ENCODE results near the gene SV2A. TPM values are rescaled to one million over a fixed set of nuclear protein-coding genes. Genes with fewer than 3 reads are reported as not detected.

Gene SV2A
- total and polyA plus RNA-seq, 2 donors (not counting 1 experiment from before 2014, with no cell fraction given) = 0.07 to 0.24 TPM

DNA sequence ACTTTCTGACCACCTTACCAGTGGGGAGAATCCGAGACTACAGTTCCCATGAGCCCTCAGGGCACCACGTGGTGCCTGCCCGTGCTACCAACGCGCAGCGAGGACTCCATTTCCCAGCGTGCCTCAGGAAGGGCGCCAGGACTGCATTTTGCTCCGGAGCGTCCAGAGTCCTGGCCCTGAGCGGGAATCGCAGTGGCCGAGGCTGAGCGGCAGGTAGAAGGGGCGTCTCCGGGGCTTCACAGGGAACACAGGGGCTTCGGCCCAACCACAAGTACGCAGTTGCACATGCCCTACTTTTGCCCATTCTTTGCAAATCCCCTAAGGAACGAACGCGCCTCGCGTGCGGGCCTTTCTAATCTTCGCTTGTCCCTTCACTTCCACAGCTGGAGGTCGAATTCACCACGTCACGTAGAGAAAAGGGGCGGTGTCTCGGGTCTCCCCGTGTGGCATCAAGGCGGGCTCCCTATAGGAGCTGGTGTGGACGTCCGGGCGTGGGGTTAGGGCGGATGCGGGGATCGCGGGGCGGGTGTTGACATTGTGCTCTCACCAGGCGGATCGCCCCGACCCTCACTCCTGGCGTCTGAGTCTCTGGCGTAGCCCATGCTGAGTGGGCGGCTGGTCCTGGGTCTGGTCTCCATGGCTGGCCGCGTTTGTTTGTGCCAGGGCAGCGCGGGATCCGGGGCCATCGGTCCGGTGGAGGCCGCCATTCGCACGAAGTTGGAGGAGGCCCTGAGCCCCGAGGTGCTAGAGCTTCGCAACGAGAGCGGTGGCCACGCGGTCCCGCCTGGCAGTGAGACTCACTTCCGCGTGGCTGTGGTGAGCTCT is 18.0 kb downstream of the SV2A start, which contains the start of gene BOLA1:
Gene BOLA1, plus strand, starts transcription at position 109 of the 825 bp plus-strand sequence. Its CDS starts 492 bp downstream, at position 601.
- 14% methylated on average over 65 of the region's 65 CpGs for WGBS (ENCODE audit: insufficient coverage)
- H3K4me1 Mint-ChIP-seq = peaks cover 15% of the 10 kb centered on the region
- Histone ChIP-seq H3K79me2 (ENCODE audit: control insufficient read depth, insufficient read depth, low read length) (peaks cover 7% of the 10 kb centered on the region), H3K9me3 (ENCODE audit: control extremely low read depth in 1 of 3, control insufficient read depth in 2 of 3, insufficient read depth in 1 of 3, low read length in 2 of 3) (peaks cover 0 to 8% (median 0%) of the 10 kb centered on the region in 3 donors), H3K4me1 (ENCODE audit: control insufficient read depth in 2 of 2, insufficient read depth in 2 of 2, low read length in 2 of 2) (peaks cover 9 to 12% of the 10 kb centered on the region in 2 donors), H3K4me3 (ENCODE audit: control extremely low read depth in 1 of 5, extremely low read depth in 1 of 5, insufficient read depth in 1 of 5, low read depth in 2 of 5, low read length in 4 of 5) (peak within 1 kb of the TSS; percentile 46 to 97 (median 80)), H3K36me3 (replicated peaks in 1 of 2; ENCODE audit: control extremely low read depth in 1 of 2, control insufficient read depth in 1 of 2, extremely low read depth in 1 of 2, insufficient read depth in 2 of 2, low read length in 1 of 2) (no peaks in the 10 kb centered on the region), H2AFZ (ENCODE audit: insufficient read depth, low read depth, low read length, poor library complexity, severe bottlenecking) (peak within 1 kb of the TSS; percentile 100), H3K27ac (ENCODE audit: low read length in 2 of 2) (peak within 1 kb of the TSS; percentile 49 to 67), H4K20me1 (ENCODE audit: control insufficient read depth, insufficient read depth, low read length, poor library complexity, severe bottlenecking) (no peaks in the 10 kb centered on the region), H3K9ac (ENCODE audit: low read length) (peak within 1 kb of the TSS; percentile 85), H3K27me3 (replicated peaks in 1 of 4; ENCODE audit: control extremely low read depth in 1 of 4, control insufficient read depth in 3 of 4, insufficient read depth in 4 of 4, low read length in 3 of 4) (no peaks in the 10 kb centered on the region), H3K4me2 (replicated peaks; ENCODE audit: low read depth, low read length, poor library complexity, severe bottlenecking) (peak within 1 kb of the TSS; percentile 95)
- TF ChIP-seq, protein P1, sequence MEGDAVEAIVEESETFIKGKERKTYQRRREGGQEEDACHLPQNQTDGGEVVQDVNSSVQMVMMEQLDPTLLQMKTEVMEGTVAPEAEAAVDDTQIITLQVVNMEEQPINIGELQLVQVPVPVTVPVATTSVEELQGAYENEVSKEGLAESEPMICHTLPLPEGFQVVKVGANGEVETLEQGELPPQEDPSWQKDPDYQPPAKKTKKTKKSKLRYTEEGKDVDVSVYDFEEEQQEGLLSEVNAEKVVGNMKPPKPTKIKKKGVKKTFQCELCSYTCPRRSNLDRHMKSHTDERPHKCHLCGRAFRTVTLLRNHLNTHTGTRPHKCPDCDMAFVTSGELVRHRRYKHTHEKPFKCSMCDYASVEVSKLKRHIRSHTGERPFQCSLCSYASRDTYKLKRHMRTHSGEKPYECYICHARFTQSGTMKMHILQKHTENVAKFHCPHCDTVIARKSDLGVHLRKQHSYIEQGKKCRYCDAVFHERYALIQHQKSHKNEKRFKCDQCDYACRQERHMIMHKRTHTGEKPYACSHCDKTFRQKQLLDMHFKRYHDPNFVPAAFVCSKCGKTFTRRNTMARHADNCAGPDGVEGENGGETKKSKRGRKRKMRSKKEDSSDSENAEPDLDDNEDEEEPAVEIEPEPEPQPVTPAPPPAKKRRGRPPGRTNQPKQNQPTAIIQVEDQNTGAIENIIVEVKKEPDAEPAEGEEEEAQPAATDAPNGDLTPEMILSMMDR (IDR thresholded peaks at IDR 0.05) = no peak
- TF ChIP-seq EZH2 (IDR thresholded peaks at IDR 0.05; ENCODE audit: borderline replicate concordance, insufficient read depth, low read depth, low read length, poor library complexity, severe bottlenecking) = no peak
- peak within 1 kb of the TSS; percentile 95 for H3K27ac Mint-ChIP-seq
- ChIA-PET POLR2A (interaction anchor here (0.6 to 2.4 kb wide), 2 partner anchors 12 to 159 kb away, joined by 5 to 25 read pairs; a partner anchor contains a TSS), CTCF (no interaction called here)
- H3K4me3 Mint-ChIP-seq = peak within 1 kb of the TSS; percentile 92
- no peaks in the 10 kb centered on the region for H3K27me3 Mint-ChIP-seq
- DNase-seq (peak; percentile 87), ATAC-seq (ENCODE audit: low read depth) (peak; percentile 99)
- intact Hi-C loops (cut with micrococcal nuclease) = loop anchor here (1.0 to 5.0 kb wide), 4 partner anchors 11 to 153 kb away; partner anchors contain the start of gene SF3B4
- no peaks in the 10 kb centered on the region for H3K9me3 Mint-ChIP-seq (ENCODE audit: insufficient read depth)

- WGBS (ENCODE audit: insufficient coverage) = 95% methylated on average over 4 of the region's 4 CpGs
- peaks cover 7% of the 10 kb centered on the region for H3K79me2 ChIP-seq (ENCODE audit: control insufficient read depth, insufficient read depth, low read length)
- H3K9me3 Mint-ChIP-seq (ENCODE audit: insufficient read depth) = no peaks in the 10 kb centered on the region
These were observed 21.1 kb downstream of the SV2A start for GRCh38 chr1:149896575-149896974.

More at GRCh38 chr1:149896575-149896974, 21.1 kb downstream of the SV2A start:
- H3K4me2 ChIP-seq (replicated peaks; ENCODE audit: low read depth, low read length, poor library complexity, severe bottlenecking) = no peak overlapping the region
- POLR2A ChIA-PET = no interaction called here
- no peak for TF ChIP-seq EZH2 (IDR thresholded peaks at IDR 0.05; ENCODE audit: borderline replicate concordance, insufficient read depth, low read depth, low read length, poor library complexity, severe bottlenecking)
- no peak overlapping the region for H3K27ac ChIP-seq (ENCODE audit: low read length in 2 of 2)
- H3K4me3 Mint-ChIP-seq = no peak overlapping the region
- H4K20me1 ChIP-seq (ENCODE audit: control insufficient read depth, insufficient read depth, low read length, poor library complexity, severe bottlenecking) = no peaks in the 10 kb centered on the region
- no peak overlapping the region for H2AFZ ChIP-seq (ENCODE audit: insufficient read depth, low read depth, low read length, poor library complexity, severe bottlenecking)
- H3K4me1 ChIP-seq (ENCODE audit: control insufficient read depth in 2 of 2, insufficient read depth in 2 of 2, low read length in 2 of 2) = peaks cover 9 to 12% of the 10 kb centered on the region in 2 donors
- H3K27me3 Mint-ChIP-seq = no peaks in the 10 kb centered on the region
- H3K9me3 ChIP-seq (ENCODE audit: control extremely low read depth in 1 of 3, control insufficient read depth in 2 of 3, insufficient read depth in 1 of 3, low read length in 2 of 3) = peaks cover 0 to 8% (median 0%) of the 10 kb centered on the region in 3 donors
- no peaks in the 10 kb centered on the region for H3K36me3 ChIP-seq (replicated peaks in 1 of 2; ENCODE audit: control extremely low read depth in 1 of 2, control insufficient read depth in 1 of 2, extremely low read depth in 1 of 2, insufficient read depth in 2 of 2, low read length in 1 of 2)
- no peaks in the 10 kb centered on the region for H3K27me3 ChIP-seq (replicated peaks in 1 of 4; ENCODE audit: control extremely low read depth in 1 of 4, control insufficient read depth in 3 of 4, insufficient read depth in 4 of 4, low read length in 3 of 4)
- CTCF ChIA-PET = no interaction called here
- no peak overlapping the region for H3K4me3 ChIP-seq (ENCODE audit: control extremely low read depth in 1 of 5, extremely low read depth in 1 of 5, insufficient read depth in 1 of 5, low read depth in 2 of 5, low read length in 4 of 5)
- no peak overlapping the region for H3K27ac Mint-ChIP-seq
- H3K9ac ChIP-seq (ENCODE audit: low read length) = no peak overlapping the region
- intact Hi-C loops (cut with micrococcal nuclease) = no loop called here
- H3K4me1 Mint-ChIP-seq = peaks cover 15% of the 10 kb centered on the region
- DNase-seq = no peak
- no peak for ATAC-seq (ENCODE audit: low read depth)

Data from B cell (primary cell).